HG03103 (cell line): ENCODE results near the gene COX15.
"Not testable (repeated sequence)": the region's sequence is repeated elsewhere in the genome, so short reads cannot be mapped to it uniquely, and the experiment has no call there.

Experiments used
- ATAC-seq: cut with Tn5 transposase; IDR thresholded peaks from one replicate; pipeline ENCODE4 v1.9.1; 2021; ENCODE audit warnings: low read depth; ENCODE audit not compliant: unreplicated experiment

Gene COX15

DNA sequence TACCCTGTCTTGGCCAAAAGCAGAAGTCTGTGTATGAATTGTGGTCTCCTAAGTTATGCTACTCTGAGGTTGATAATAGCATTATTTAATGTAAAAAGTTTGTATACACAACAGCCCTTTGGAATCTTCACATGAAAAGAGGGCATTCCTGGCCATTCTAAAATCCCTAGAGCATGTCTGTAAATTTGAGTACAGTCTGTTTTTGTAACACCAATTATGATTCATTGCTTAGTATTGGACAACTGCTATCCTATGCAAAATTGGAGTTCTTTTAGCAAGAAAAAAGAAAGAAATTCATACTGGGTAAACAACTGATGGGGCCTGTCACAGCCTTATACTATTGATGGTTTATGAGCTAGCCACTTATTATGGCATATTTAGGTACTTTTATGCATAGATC is 10.3 kb upstream of the COX15 start:
- no peak for ATAC-seq

DNA sequence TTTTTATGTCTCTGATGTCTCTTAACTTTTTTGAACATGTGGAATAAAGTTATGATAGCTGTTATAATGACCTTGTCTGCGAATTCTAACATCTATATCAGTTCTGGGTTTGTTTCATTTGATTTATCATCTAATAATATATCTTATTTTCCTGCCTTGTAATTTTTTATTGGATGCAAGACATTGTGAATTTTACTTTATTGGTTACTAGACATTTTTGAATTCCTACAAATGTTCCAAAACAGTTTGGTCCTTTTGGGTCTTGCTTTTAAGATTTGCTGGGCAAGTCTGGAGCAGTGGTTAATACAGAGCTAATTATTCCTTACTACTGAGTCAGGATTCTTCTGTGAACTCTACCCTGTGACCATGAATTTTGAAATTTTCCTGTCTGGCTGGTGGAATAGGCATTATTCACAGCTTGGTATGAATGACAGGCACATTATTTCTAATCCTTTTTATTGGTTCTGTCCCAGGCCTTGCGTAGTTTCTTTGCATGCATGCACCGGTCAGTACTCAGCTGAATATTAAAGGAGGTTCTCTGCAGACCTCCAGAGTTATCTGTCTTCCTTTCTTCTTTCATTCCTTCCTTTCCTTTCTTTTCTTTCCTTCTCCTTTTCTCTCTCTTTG is 9.1 kb upstream of the COX15 start:
- no peak for ATAC-seq

DNA sequence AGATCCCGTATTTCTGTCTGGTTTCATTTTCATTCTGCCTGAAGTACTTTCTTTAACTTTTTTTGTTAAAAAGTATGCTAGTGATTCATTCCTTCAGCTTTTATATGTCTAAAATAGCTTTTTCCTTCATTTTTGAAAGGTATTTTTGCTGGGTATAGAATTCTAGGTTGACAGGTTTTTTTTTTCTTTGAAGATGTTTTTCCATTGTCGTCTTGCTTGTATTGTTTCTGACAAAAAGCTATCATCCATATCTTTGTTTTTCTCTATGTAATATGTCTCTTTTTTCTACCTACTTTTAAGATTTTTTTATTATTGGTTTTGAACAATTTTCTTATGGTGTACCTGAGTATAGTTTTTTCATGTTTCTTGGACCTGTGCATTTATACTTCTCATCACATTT is 8.3 kb upstream of the COX15 start:
- no peak for ATAC-seq

DNA sequence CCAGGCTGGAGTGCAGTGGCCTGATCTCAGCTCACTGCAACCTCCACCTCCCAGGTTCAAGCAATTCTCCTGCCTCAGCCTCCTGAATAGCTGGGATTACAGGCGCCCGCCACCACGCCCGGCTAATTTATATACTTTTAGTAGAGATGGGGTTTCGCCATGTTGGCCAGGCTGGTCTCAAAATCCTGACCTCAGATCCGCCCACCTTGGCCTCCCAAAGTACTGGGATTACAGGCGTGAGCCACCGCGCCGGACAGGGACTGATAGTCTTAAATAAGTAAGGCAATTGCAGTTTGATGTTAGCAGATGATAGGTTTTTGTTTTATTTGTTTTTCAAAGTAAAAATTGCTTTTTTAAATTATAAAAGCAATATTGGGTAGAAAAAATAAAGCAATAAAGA is 2.2 kb upstream of the COX15 start:
- ATAC-seq = not testable (repeated sequence)

DNA sequence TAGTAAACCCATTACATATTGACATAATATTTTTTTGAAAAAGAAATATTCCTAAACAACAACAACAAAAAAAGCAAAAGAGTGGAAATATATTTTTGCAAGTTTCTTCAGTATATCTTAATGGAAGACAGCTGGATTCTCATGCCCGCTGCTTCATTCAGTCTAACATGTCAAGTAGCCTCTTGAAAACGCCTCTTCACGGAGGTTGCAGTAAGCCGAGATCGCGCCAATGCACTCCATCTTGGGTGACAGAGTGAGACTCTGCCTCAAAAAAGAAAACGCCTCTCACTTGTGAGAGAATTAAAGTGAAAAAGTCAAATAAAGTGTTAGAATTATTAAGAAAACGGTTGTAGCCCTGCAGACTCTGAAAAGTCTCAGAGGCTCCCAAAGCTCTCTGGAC is 1.4 kb upstream of the COX15 start:
- no peak for ATAC-seq

DNA sequence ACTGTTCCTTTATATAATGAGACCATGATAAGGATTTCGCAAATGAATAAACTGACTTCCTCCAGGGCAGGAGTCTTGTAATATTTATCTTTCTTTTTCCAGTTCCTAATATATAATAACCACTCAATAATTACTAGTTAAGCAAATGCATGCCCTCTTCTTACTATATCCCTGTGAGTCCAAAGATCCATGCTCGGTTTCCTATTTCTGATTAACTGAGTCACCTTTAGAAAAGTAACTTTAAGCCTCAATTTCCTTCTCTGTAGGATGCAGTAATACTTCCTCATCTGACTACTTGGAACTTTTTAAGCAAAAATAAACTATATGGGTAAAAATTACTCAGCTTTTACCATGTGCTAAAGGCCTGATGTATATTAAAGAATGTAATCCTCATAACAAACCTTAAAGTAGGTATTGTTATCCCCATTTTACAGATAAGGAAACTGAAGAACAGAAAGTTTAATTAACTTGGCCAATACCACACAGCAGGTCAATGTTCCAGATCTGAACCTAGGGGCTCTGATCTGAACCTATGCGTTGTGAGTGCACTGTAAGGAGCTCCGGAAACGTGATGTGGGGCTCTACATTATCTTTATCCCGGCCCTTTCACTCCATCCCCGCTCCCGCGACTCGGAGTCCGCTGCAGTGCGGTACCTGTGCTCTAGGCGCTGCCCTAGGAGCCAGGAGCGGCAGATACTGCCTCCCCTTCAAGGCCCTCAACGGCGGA is 458 bp downstream of the COX15 start:
- no peak for ATAC-seq

DNA sequence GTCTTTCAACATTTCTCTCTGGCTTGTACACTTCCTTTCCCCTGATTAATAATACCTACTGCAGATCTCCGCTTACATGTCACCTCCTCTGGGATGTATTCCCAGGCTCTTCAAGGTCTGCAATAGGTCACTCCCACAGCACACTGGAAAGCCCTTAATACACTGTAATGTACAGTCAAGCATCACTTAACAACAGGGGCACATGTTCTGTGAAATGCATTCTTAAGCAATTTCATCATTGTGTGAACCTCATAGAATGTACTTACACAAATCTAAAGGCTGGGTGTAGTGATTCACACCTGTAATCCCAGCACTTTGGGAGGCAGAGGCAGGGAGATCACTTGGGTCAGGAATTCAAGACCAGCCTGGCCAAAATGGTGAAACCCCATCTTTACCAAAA is 1.9 kb downstream of the COX15 start:
- no peak for ATAC-seq

DNA sequence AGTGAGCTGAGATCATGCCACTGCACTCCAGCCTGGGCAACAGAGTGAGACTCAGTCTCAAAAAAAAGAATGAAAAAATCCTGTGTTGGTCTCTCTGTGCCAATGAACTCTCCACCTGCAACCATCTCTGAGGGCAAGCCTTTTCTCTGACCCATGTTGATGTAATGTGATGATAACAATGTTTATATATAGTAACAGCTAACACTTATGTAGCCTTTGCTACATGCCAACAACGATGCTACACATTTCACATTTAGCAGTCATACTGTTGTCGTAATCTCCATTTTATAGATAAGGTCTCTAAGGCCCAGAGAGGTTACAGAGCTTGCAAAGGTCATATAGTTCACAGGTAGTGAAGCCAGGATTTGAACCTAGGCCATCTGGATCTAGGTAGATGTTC is 11.5 kb downstream of the COX15 start:
- ATAC-seq = no peak

DNA sequence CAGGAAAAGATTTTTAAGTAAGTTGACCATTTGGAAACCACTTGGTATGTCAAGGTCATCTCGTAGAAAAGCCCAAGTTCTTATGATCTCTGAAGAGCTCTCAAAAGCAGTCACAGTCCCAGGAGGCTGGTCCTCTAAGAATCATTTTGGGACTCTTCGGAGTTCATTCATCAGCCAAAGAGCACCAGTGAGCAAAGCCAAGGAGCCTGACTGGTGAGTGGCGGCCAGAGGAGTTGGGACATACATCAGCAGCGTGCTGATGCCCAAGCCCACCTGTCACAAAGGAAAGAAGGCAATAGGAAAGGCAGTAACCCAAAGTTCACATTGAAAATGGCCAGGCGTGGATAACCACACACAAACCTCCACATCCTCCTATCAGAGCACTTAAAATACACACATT is 17.5 kb downstream of the COX15 start:
- ATAC-seq = no peak

DNA sequence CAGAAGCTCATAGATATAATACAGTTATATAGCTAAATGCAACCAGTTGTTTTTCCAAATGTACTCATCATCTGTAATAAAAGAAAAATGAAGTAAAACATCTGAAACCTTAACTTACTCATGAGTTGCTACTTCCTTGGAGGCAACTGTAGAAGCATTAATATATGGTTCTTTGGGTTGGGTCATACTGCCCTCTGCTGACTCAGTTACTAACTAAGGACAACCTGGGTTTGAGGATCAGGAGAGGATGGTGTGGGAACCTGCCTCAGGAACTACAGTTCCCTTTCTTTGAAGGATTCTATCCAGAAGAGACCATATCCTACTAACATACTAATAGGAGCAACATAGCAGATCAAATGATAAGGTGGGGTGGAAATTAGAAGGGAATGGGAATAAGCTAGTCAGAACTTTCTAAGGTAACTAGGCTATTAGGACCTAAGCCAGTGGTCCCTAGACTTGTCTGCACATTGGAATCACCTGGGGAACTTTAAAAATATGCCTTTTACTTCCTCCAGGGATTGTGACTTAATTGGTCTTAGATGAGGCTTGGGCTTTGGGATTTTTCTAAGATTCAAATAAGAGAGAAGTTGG is 20.7 kb downstream of the COX15 start:
- no peak for ATAC-seq

DNA sequence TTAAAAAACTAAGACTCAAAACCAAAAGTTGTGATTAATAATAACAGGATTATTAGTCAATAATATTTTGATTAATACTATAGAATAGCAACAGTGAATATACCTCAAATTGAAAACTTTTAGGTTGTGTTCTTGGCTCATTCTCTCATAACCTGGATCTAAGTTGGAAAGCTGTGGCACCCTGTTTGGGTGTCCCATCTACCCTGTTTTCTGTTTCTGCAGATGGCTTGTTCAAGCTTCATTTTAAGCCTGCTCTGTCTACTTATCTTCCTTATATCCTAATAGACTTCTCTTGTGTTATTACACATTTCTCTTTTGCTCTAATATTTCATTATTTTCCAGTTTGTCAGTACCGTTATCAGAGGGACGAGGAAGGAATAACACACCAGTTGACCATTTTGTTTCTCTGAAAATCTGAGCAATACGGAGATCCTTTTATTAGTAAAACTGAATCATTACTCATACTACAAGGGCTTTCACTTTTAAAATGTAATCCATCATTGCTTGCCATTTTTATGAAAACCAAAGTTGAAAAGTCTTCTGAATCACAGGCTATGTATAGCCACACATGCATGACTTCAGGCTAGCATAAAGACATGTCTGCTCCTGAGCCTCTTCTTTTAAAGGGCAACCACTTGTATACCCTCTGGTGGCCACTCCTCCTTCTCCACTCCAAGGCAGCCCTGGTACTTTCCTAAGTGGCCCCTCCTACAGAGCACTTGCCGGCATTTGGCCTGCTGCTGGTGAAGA is 22.3 kb downstream of the COX15 start:
- peak; percentile 54 for ATAC-seq

DNA sequence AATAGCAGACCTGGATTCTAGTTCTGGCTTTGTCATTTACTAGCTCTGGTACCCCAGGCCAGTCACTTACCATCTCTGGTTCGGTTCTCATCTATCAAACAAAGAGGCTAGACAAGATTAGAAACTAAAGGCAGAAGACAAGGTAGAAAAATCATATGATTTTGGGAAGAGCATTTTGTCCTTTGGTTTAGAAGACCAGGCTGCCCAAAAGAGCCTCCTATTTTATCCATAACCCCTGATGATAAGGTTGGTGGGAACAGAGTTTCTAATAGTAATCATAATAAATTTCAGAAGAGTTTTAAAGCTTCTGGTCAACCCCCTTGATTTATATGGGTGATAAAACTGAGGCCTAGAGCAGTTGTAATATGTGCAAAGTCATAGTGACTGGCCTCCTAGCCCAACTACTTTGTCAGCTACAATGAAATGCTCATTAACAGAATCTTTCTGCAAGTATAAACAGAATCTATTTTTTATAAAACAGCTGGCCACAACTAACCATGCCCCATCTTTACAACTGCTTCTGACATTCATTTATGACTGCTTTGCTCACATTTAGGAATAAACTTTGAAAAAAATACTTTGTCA is 23.4 kb downstream of the COX15 start:
- ATAC-seq = no peak

DNA sequence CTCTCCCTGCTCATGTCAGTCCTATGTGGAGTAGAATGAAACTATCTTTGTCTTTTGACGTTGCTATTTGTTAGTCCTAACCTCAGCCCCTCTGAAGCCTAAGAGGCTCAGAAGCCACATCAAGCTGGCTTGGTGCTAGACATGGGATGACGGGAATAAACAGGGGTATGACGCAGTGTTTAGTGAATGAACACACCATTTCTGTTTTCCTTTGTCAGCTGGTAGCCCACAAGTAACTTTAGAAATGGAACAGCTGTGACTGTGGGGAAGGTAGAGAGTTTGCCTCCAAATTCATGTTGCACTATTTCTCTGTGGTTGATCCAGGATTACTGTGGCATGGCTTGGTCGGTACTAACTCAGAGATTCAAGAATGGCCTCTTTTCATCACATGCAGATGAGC is 31.3 kb downstream of the COX15 start:
- ATAC-seq = no peak

DNA sequence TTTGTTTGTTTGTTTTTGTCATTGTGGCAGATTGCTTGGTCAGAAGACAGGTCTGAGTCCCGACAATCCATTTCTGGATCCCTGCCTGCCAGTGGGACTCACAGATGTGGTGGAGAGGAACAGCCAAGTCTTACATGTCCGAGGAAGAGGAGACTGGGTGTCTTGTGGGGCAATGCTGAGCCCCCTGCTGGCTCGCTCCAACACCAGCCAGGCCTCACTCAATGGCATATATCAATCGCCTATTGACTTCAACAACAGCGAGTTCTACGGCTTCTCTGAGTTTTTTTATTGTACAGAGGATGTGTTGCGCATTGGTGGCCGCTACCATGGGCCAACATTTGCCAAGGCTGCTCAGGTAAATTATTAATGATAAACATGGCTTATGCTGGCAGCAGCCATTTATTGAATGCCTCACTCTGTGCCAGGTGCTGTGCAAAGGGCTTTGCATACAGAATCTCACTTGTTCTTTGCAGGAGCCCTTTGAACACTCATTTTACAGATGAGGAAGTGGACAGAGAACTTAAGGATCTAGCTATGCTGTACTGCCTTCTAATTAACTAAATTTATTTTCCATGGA is 33.3 kb downstream of the COX15 start:
- no peak for ATAC-seq

DNA sequence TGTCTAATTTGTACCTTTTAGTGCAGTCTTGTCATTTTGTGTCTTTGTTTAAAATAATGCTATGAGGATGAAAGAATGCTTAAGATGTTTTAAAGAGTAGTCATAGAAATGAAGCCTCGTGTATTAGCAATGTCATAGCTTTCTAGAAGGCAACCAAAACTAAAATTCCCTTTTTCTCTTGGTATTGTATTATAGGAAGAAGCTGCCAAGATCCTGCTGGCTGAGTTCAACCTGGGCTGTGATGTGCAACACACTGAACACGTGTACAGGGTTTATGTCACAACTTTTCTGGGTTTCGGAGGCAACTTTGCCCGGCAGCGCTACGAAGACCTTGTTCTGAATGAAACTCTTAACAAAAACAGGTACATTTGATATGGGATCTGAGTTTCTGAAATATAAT is 36.2 kb downstream of the COX15 start:
- ATAC-seq = no peak

DNA sequence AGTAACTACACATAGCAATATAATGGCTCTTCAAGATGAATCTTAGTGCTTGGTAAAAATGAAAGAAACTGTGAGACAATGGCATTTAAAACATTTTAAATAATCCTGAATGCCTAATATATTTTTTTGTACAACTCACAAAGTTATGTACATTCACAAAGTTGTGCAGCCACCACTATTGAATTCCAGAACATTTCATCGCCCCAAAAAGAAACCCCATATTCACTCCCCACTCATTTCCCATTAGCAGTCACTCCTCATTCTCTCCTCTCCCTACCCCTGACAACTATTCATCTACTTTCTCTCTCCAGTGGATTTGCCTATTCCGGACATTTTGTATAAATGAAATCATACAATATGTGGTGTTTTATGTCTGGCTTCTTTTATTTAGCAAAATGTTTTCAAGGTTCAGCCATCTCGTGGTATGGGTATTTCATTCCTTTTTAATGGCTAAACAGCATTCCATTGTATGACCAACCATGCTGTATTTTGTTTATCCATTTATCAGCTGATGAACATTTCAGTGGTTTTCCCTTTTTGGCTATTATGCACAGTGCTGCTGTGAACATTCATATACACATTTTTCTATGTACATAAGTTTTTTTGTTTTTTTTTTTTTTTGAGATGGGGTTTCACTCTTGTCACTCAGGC is 37.9 kb downstream of the COX15 start:
- ATAC-seq = no peak

DNA sequence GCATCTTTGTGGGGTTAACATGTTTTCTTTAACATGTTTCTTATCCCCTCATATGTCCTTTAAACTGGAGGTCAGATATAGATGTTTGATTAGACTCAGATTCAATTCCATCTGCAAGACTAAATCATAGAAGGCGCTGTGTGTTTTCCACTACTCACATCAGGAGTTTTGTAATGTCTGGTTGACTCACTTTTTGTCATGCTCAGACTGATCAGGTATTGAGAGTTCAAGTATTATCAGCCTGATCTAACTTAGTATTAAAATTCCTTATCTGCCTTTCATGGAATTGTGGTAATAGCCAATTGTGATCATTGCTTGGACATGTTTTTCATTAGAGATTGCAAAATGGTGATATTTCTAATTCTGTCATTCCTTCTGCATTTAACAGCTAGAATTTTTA is 42.5 kb downstream of the COX15 start:
- no peak for ATAC-seq

DNA sequence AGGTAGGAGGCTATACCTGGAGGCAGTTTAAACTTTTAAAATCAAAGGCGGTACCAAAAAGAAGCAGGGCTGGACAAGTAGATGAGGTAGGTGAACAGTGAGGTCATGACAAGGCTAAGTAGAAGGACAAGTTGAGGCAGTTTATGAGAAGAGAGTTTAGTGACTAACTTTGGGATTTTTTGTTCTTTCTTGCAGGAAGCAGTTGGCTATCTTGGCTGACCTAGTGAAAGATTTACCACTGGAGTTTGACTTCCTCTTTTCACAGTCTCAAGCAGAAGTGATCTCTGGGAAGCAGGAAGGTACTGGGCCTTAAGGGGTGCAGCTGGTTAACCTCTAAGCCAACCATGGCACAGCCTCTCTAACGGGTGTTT is 46.3 kb downstream of the COX15 start:
- ATAC-seq = no peak

DNA sequence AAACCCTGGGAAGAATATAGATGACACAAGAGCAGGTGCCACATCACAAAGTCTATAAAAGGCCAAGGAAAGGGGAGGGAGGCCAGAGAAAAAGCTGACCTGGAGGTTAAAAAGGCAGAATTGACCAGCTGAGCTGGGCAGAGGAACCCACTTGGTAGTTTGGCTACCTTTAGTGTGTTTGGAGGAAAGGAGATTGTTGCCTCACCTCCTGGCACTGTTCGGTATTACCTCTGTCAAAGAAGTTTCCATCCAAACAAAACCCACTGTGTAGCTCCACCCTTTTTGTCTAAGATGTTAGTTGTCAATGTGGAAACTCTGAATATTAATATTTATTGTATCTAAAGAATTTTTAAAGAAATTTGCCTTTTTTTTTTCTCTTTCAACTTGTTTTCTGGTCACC is 49.2 kb downstream of the COX15 start:
- ATAC-seq = no peak
